Measurements from ENCODE around the gene HDDC2.

- TF ChIP-seq REST (IDR thresholded peaks at IDR 0.05; ENCODE audit: insufficient replicate concordance, low read depth) (no peak), CTCF (IDR thresholded peaks at IDR 0.05; ENCODE audit: insufficient read depth, low read length) (no peak), POLR2AphosphoS5 (IDR thresholded peaks at IDR 0.05; ENCODE audit: low read depth) (no peak)
Measured at GRCh38 chr6:125264476-125264875, 37.3 kb downstream of the HDDC2 start.
